GM19351 (cell line): ENCODE measurements around the gene UBTD1.
A peak's percentile ranks its signal among the peaks of the same experiment; 100 is the strongest.

Experiments used
- ATAC-seq: cut with Tn5 transposase; IDR thresholded peaks from one replicate; pipeline ENCODE4 v1.9.1; 2021; ENCODE audit warnings: mild to moderate bottlenecking, moderate library complexity; ENCODE audit not compliant: unreplicated experiment

UBTD1 gene

DNA sequence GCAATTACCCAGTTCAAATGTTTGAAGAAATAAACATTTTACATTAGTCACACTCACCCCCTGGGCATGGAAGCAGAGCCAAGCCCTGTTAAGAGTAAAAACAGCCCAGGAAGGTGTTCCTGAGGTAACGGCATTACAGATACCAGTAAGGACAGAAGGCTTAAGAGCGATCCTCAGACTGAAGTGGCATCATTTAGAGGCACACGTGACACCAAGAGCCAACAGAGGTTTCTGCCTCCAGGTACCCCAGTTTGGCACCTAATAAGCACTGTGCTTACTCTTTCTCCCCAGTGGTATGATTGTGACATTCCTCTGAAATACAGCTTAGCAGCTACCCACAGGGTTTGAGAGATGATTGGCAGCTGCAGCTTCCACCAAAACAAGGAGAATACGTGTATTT, 17.7 kb upstream of the UBTD1 start:
- ATAC-seq: no peak

GRCh38 chr10:97482381-97482780, 16.3 kb upstream of the UBTD1 start:
- no peak for ATAC-seq

DNA sequence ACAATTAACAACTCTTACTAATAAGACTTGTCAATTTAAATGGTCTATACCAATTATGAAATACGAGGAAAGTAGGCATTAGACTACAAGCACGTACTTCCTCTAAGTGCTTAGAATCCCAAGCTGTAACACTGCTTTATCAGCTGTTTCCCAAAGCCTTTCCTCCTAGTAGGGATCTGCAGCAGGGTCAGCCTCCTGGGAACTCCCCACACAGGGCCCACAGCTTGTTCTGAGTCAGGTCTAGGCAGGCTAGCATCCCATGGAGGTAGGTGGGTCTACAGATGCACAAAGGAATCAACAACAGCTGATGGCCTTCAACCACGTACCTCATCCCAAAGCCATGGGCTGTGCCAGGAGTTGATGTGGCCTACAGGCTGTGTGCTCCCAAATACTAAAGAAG, 15.2 kb upstream of the UBTD1 start:
- no peak for ATAC-seq

DNA sequence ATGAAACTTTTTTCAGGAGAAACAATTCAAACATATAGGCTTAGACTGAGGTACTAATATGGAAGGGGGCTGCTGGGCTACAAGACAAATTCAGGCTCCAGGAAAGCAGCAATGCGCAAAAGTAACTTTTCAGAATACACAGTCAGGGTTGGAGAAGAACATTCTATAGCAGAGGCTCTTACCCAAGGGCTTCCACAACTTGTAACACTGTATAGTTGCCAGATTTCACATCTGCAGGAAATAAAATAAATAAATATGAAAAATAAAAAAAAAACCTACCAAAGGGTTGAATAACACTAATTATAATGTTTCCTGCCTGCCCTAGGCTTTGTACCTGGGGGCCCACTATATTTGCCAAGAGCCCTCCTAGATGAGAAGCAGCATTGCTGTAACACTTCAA, 14.8 kb upstream of the UBTD1 start:
- no peak for ATAC-seq

DNA sequence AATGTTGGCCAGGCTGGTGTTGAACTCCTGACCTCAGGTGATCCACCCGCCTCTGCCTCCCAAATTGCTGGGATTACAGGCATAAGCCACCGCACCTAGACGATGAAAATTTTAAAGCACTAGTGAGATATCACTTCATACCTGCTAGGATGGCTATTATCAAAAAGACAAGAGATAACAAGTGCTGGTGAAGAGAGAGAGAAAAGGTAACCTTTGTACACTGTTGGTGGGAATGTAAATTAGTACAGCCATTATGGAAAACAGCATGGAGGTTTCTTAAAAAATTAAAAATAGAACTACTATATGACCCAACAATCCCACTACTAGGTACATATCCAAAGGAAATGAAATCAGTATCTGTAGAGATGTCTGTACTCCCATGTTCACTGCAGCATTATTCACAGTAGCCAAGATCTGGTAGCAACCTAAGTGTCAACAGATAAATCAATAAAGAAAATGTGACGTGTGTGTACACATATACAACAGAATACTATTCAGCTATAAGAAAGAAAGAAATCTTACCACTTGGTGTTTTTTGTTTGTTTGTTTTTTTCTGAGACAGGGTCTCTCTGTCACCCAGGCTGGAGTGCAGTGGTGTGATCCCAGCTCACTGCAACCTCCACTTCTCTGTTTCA, 13.0 kb upstream of the UBTD1 start:
- no peak for ATAC-seq

GRCh38 chr10:97490592-97490991, 8.1 kb upstream of the UBTD1 start:
- no peak for ATAC-seq

- ATAC-seq: no peak
These were observed 4.6 kb upstream of the UBTD1 start for GRCh38 chr10:97494151-97494550.

- ATAC-seq: no peak
These were observed 3.7 kb upstream of the UBTD1 start for GRCh38 chr10:97494863-97495506.

DNA sequence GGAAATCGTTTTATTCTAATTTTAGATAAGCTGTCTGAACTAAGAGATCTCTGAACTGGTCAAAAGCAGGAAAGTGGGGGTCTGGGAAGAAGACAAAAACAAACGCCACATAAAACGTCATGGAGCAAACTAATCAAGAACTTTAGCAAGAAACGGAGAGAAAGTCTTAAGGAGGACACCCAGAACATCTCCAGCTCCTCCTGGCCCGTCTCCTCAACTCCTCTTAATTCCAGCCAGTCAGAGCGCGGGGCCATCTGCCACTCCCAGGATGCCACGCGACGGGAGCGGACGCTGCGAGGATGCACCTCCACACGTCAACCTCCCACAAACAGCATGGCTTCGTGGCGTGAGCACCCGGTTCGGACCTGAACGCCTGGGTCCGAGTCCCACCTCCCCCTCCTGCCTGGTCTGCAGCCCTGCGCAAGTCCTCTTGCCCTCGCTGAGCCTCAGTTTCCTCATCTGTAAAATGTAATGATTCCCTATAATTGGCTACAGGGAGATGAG, 1.1 kb upstream of the UBTD1 start:
- peak; percentile 43 for ATAC-seq

GRCh38 chr10:97498076-97498840, 466 bp upstream of the UBTD1 start, which contains the start of gene MMS19:
TSS of gene MMS19 (minus strand) at chr10:97498422. CDS start at chr10:97498384, 38 bp downstream.
- peak; percentile 90 for ATAC-seq

DNA sequence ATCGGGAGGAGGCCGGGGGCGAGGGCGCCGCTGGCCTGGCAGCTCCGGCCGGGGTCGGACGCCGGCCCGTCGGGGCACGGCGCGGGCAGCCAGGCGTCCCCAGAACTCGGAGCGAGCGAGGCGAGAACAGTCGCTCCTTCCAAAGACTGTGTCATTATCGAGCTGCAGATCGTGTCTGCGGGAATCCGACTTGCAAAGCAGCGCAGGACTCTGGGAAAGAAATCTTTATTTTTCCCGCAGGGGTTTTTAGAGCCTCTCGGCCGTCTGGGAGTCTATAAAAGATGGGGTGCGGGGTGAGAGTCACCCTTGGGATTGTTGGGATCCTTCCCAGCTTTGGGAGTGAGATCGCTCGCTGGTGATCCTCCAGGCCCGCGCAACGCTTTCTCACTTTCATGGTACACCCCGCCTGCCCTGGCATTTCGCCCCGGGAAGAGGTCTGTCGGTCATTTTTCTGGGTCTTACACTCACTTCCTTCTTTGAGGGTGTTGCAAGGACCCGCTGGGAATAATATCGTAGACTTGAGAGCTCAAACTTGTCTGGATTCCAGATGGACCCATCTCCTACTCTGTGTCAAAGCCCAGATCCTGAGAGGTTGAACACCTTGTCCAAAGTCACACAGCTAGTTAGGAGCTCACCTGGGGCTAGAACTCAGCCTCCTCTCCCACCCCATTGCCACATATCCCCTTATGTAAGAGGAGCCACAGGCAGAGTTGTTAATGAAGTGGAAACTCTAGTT, 1.0 kb downstream of the UBTD1 start:
- ATAC-seq: no peak

DNA sequence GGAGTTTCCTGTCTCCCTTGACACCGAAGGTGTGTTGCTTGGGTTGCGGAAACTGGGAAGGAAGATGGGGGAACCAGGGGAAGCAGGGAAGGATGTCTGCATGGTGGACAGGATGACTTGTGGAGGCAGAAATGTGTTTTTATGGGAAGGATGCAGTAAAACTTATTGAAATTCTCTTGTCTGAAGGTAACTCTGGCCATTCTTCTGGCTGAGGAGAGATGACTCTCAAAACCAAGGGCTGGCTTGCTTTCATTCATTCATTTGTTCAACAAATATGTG, 1.5 kb downstream of the UBTD1 start:
- ATAC-seq: no peak

DNA sequence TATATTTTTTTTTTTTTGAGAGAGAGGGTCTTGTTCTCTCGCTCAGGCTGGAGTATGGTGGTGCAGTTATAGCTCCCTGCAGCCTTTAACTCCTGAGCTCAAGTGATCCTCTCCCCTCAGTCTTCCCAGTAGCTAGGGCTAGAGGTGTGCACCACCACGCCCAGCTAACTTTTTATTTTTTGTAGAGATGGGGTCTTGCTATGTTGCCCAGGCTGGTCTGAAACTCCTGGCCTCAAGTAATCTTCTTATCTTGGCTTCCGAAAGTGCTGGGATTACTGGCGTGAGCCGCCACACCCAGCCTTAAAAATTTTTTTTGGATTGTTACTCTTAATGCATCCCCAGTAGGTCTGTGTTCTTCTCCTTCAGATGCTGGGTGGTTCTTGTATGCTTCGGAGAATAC, 4.2 kb downstream of the UBTD1 start:
- ATAC-seq: no peak

GRCh38 chr10:97503406-97503805, 4.7 kb downstream of the UBTD1 start:
- ATAC-seq: no peak

GRCh38 chr10:97505152-97505551, 6.4 kb downstream of the UBTD1 start:
- no peak for ATAC-seq

GRCh38 chr10:97506199-97506991, 7.7 kb downstream of the UBTD1 start:
- ATAC-seq: peak; percentile 58

- no peak for ATAC-seq
These were observed 9.6 kb downstream of the UBTD1 start for GRCh38 chr10:97508342-97508741.

DNA sequence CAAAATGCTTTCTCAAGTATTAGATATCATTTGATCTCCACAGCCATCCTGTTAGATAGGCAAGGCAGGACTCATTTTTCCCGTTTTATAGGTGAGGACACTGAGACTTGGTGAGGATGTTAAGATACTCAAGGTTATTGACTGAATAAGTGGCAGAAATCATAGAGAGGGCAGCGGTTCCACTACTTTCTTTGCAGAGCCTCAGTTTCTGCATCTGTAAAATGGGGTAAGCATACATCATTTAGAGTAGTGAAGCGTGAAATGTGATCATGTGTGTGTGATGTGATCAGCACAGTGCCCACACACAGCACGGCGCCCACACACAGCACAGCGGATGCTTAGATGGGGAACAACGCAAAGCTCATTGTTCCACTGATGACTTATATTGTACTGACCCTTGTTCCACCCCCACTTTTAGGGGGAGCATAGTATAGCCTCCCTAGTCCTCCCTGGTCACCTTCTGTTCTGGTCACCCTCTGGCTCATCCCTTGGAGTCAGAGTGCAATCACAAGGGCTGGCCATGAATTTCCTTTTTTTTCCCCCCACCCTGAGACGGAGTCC, 10.5 kb downstream of the UBTD1 start:
- ATAC-seq: no peak

- ATAC-seq: no peak
These were observed 12.0 kb downstream of the UBTD1 start for GRCh38 chr10:97510686-97511085.

DNA sequence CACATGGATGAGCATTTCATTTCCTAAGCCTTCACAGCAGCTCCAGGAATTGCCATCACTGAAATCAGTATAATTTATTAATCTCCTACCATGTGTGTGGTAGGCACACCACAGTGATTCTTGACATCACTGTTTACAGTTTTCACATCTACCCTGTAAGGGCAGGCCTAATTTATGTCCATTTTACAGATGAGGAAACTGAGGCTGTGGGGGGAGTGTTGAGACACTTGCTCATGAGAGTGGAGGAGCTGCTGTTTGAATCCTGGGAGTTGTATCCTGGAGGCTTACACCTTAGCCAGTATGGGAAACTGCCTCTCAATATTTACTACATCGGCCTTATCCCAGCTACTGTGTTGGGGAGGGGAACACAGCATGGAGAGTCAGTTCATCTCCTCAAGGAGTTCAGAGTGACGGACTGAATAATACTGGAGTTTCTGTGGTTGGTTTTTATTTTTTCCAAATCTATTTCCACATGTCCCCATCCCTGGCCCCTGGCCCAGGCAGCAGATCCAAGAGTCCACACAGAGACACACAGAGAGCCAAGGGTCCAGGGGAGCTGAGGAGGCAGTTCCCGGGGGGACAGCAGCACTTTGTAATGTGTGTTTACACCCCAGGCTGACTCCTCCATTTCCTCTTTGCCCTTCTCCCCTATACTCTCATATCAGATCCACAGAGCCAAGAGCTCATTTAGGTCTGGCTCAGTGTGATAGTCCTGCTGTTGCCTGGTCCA, 13.2 kb downstream of the UBTD1 start:
- no peak for ATAC-seq
